Measurements from ENCODE around the gene THAP11. TPM values are rescaled to one million over a fixed set of nuclear protein-coding genes. Genes with fewer than 3 reads are reported as not detected.

THAP11 gene
- total RNA-seq, 2 donors from 2014 or later, result 31.7 to 39.2 TPM

- Mint-ChIP-seq H3K4me3 (peak overlapping the region; percentile 92 to 93), H3K9me3 (no peaks in the 10 kb centered on the region), H3K36me3 (ENCODE audit: insufficient read depth in 2 of 2) (peaks cover 2 to 15% of the 10 kb centered on the region in 2 donors), H3K27me3 (ENCODE audit: low read depth) (no peaks in the 10 kb centered on the region), H3K27ac (peak overlapping the region; percentile 80), H3K4me1 (ENCODE audit: low read depth) (peaks cover 32% of the 10 kb centered on the region)
- DNase-seq (no peak), ATAC-seq (replicated peaks in 1 of 2) (peak in 1 of 2 donors; percentile 3)
Measured at GRCh38 chr16:67873435-67874370, 31.6 kb downstream of the THAP11 start.

GRCh38 chr16:67874372-67874771, 32.3 kb downstream of the THAP11 start:
- H3K36me3 Mint-ChIP-seq (ENCODE audit: insufficient read depth in 2 of 2), result peaks cover 2 to 17% of the 10 kb centered on the region in 2 donors
- ATAC-seq (replicated peaks in 1 of 2) (no peak), DNase-seq (no peak)
- no peaks in the 10 kb centered on the region for H3K9me3 Mint-ChIP-seq
- peaks cover 32% of the 10 kb centered on the region for H3K4me1 Mint-ChIP-seq (ENCODE audit: low read depth)
- H3K27ac Mint-ChIP-seq, result peak overlapping the region; percentile 80
- H3K27me3 Mint-ChIP-seq (ENCODE audit: low read depth), result no peaks in the 10 kb centered on the region
- peak overlapping the region; percentile 92 to 93 for H3K4me3 Mint-ChIP-seq

- H3K36me3 Mint-ChIP-seq (ENCODE audit: insufficient read depth in 2 of 2), result peaks cover 7 to 14% of the 10 kb centered on the region in 2 donors
- H3K4me1 Mint-ChIP-seq (ENCODE audit: low read depth), result peaks cover 32% of the 10 kb centered on the region
- ATAC-seq (replicated peaks in 1 of 2), result no peak
- H3K9me3 Mint-ChIP-seq, result no peaks in the 10 kb centered on the region
- no peaks in the 10 kb centered on the region for H3K27me3 Mint-ChIP-seq (ENCODE audit: low read depth)
- H3K4me3 Mint-ChIP-seq, result no peak overlapping the region
- no peak overlapping the region for H3K27ac Mint-ChIP-seq
- no peak for DNase-seq
Measured at GRCh38 chr16:67877064-67877463, 34.9 kb downstream of the THAP11 start.

- Mint-ChIP-seq H3K27ac (no peak overlapping the region), H3K36me3 (ENCODE audit: insufficient read depth in 2 of 2) (peaks cover 7 to 14% of the 10 kb centered on the region in 2 donors), H3K9me3 (no peaks in the 10 kb centered on the region)
Measured at GRCh38 chr16:67878232-67878631, 36.1 kb downstream of the THAP11 start.

GRCh38 chr16:67878846-67879245, 36.7 kb downstream of the THAP11 start:
- no peak overlapping the region for H3K27ac Mint-ChIP-seq
- ATAC-seq (replicated peaks in 1 of 2), result no peak
- no peaks in the 10 kb centered on the region for H3K9me3 Mint-ChIP-seq
- no peaks in the 10 kb centered on the region for H3K27me3 Mint-ChIP-seq (ENCODE audit: low read depth)
- no peak for DNase-seq
- H3K4me1 Mint-ChIP-seq (ENCODE audit: low read depth), result peaks cover 26% of the 10 kb centered on the region
- H3K36me3 Mint-ChIP-seq (ENCODE audit: insufficient read depth in 2 of 2), result peaks cover 6 to 15% of the 10 kb centered on the region in 2 donors
- H3K4me3 Mint-ChIP-seq, result no peak overlapping the region

More at GRCh38 chr16:67878232-67878631, 36.1 kb downstream of the THAP11 start:
- ATAC-seq (replicated peaks in 1 of 2) (no peak), DNase-seq (no peak)
- Mint-ChIP-seq H3K4me1 (ENCODE audit: low read depth) (peaks cover 26% of the 10 kb centered on the region), H3K4me3 (no peak overlapping the region), H3K27me3 (ENCODE audit: low read depth) (no peaks in the 10 kb centered on the region)

GRCh38 chr16:67879462-67879861, 37.3 kb downstream of the THAP11 start:
- peaks cover 6 to 16% of the 10 kb centered on the region in 2 donors for H3K36me3 Mint-ChIP-seq (ENCODE audit: insufficient read depth in 2 of 2)

GRCh38 chr16:67879936-67880335, 37.8 kb downstream of the THAP11 start:
- Mint-ChIP-seq H3K27me3 (ENCODE audit: low read depth) (no peaks in the 10 kb centered on the region), H3K9me3 (no peaks in the 10 kb centered on the region), H3K27ac (no peak overlapping the region), H3K4me3 (no peak overlapping the region), H3K36me3 (ENCODE audit: insufficient read depth in 2 of 2) (peaks cover 6 to 16% of the 10 kb centered on the region in 2 donors), H3K4me1 (ENCODE audit: low read depth) (peaks cover 15% of the 10 kb centered on the region)
- no peak for DNase-seq
- no peak for ATAC-seq (replicated peaks in 1 of 2)

More at GRCh38 chr16:67879462-67879861, 37.3 kb downstream of the THAP11 start:
- Mint-ChIP-seq H3K4me1 (ENCODE audit: low read depth) (peaks cover 20% of the 10 kb centered on the region), H3K4me3 (no peak overlapping the region), H3K9me3 (no peaks in the 10 kb centered on the region), H3K27ac (no peak overlapping the region), H3K27me3 (ENCODE audit: low read depth) (no peaks in the 10 kb centered on the region)
- no peak for DNase-seq
- ATAC-seq (replicated peaks in 1 of 2), result no peak

GRCh38 chr16:67880584-67880983, 38.5 kb downstream of the THAP11 start:
- ATAC-seq (replicated peaks in 1 of 2) (no peak), DNase-seq (no peak)
- H3K27ac Mint-ChIP-seq, result no peak overlapping the region
- no peaks in the 10 kb centered on the region for H3K9me3 Mint-ChIP-seq
- H3K27me3 Mint-ChIP-seq (ENCODE audit: low read depth), result no peaks in the 10 kb centered on the region
- H3K36me3 Mint-ChIP-seq (ENCODE audit: insufficient read depth in 2 of 2), result peaks cover 6 to 15% of the 10 kb centered on the region in 2 donors
- no peak overlapping the region for H3K4me3 Mint-ChIP-seq
- peaks cover 8% of the 10 kb centered on the region for H3K4me1 Mint-ChIP-seq (ENCODE audit: low read depth)

GRCh38 chr16:67881621-67882161, 39.6 kb downstream of the THAP11 start:
- ATAC-seq (replicated peaks in 1 of 2) (no peak), DNase-seq (no peak)
- Mint-ChIP-seq H3K27me3 (ENCODE audit: low read depth) (no peaks in the 10 kb centered on the region), H3K9me3 (no peaks in the 10 kb centered on the region), H3K4me1 (ENCODE audit: low read depth) (peaks cover 5% of the 10 kb centered on the region), H3K27ac (no peak overlapping the region), H3K4me3 (no peak overlapping the region), H3K36me3 (ENCODE audit: insufficient read depth in 2 of 2) (peaks cover 6 to 10% of the 10 kb centered on the region in 2 donors)

- no peak overlapping the region for H3K27ac Mint-ChIP-seq
- H3K4me1 Mint-ChIP-seq (ENCODE audit: low read depth), result peaks cover 5% of the 10 kb centered on the region
- no peak overlapping the region for H3K4me3 Mint-ChIP-seq
- DNase-seq, result no peak
- peaks cover 6 to 10% of the 10 kb centered on the region in 2 donors for H3K36me3 Mint-ChIP-seq (ENCODE audit: insufficient read depth in 2 of 2)
- H3K27me3 Mint-ChIP-seq (ENCODE audit: low read depth), result no peaks in the 10 kb centered on the region
- H3K9me3 Mint-ChIP-seq, result no peaks in the 10 kb centered on the region
- no peak for ATAC-seq (replicated peaks in 1 of 2)
Measured at GRCh38 chr16:67882374-67883145, 40.4 kb downstream of the THAP11 start.

- H3K9me3 Mint-ChIP-seq, result no peaks in the 10 kb centered on the region
- H3K36me3 Mint-ChIP-seq (ENCODE audit: insufficient read depth in 2 of 2), result peaks cover 6 to 10% of the 10 kb centered on the region in 2 donors
- DNase-seq, result no peak
- no peak overlapping the region for H3K27ac Mint-ChIP-seq
- H3K4me1 Mint-ChIP-seq (ENCODE audit: low read depth), result peaks cover 5% of the 10 kb centered on the region
- ATAC-seq (replicated peaks in 1 of 2), result peak; percentile 6 to 23
- no peak overlapping the region for H3K4me3 Mint-ChIP-seq
- H3K27me3 Mint-ChIP-seq (ENCODE audit: low read depth), result no peaks in the 10 kb centered on the region
Measured at GRCh38 chr16:67883146-67883871, 41.2 kb downstream of the THAP11 start.

- no peaks in the 10 kb centered on the region for H3K9me3 Mint-ChIP-seq
- ATAC-seq (replicated peaks in 1 of 2) (peak; percentile 80 to 81), DNase-seq (peak; percentile 78 to 85)
- no peak overlapping the region for H3K27ac Mint-ChIP-seq
- H3K27me3 Mint-ChIP-seq (ENCODE audit: low read depth), result no peaks in the 10 kb centered on the region
- no peak overlapping the region for H3K4me3 Mint-ChIP-seq
- peaks cover 5% of the 10 kb centered on the region for H3K4me1 Mint-ChIP-seq (ENCODE audit: low read depth)
- peaks cover 6 to 10% of the 10 kb centered on the region in 2 donors for H3K36me3 Mint-ChIP-seq (ENCODE audit: insufficient read depth in 2 of 2)
Measured at GRCh38 chr16:67883872-67884261, 41.7 kb downstream of the THAP11 start.

All from activated T-cell treated with anti-CD3 and anti-CD28 coated beads, Interleukin-2, amount 50 U/mL, for 72 hours (primary cell).